Activated CD8-positive, alpha-beta memory T cell treated with anti-CD3 and anti-CD28 coated beads for 36 hours (primary cell): ENCODE measurements around the gene GRAMD1A. TPM values are rescaled to one million over a fixed set of nuclear protein-coding genes. Genes with fewer than 3 reads are reported as not detected.
"Not testable (repeated sequence)": the region's sequence is repeated elsewhere in the genome, so short reads cannot be mapped to it uniquely, and the experiment has no call there.

Experiments
- CTCF ChIA-PET: fragments of 350-600 bp; sonication (Branson Sonifier 250); formaldehyde crosslinking; loops from one replicate; lab custom pipeline; 2021; ENCODE audit warnings: antibody characterized with exemption; lab: Charles Lee
- POLR2A ChIA-PET: fragments of 350-600 bp; sonication (Branson Sonifier 250); formaldehyde crosslinking; loops from one replicate; lab custom pipeline; 2021; ENCODE audit warnings: antibody characterized with exemption; lab: Charles Lee
- total RNA-seq, 2 experiments: library from RNA; stranded (reverse); gene quantifications; one replicate each; pipeline ENCODE4 v1.2.3, GENCODE V29; 2021

GRAMD1A gene
- total RNA-seq, 2 experiments from 2014 or later, result 183 to 188 TPM

- CTCF ChIA-PET, result interaction anchor here (0.6 to 5.0 kb wide), 13 partner anchors 8 to 66 kb away, joined by 3 to 65 read pairs (median 4); partner anchors contain the start of genes GRAMD1A and ZNF792
- POLR2A ChIA-PET, result interaction anchor here (0.5 to 1.5 kb wide), 3 partner anchors 28 to 42 kb away, joined by 3 to 4 read pairs (median 4); partner anchors contain the start of gene GRAMD1A
Observed at GRCh38 chr19:34972163-34972705, 27.9 kb upstream of the GRAMD1A start.

DNA sequence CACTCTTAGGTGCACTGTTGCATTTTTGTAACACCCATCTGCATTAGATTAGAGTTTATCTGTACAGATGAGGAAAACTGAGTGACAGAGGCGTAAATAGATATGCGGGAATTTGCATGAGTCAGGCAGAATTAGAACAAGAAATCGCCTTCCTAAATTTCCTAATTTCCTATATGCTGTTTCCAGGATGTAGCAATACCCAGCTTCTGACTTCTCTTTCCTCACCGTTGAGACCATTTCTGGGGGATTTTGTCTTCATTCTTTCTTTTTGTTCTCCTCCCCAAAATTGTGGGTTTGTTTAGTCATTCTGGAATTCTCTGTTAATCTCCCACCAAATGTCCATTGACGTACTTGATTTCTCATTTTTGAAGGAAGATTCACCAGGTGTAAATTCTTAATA, 25.5 kb upstream of the GRAMD1A start:
- CTCF ChIA-PET, result interaction anchor here (1.0 to 5.0 kb wide), 5 partner anchors 21 to 70 kb away, joined by 3 to 65 read pairs (median 3); no protein-coding TSS in a partner anchor
- POLR2A ChIA-PET, result no interaction called here

DNA sequence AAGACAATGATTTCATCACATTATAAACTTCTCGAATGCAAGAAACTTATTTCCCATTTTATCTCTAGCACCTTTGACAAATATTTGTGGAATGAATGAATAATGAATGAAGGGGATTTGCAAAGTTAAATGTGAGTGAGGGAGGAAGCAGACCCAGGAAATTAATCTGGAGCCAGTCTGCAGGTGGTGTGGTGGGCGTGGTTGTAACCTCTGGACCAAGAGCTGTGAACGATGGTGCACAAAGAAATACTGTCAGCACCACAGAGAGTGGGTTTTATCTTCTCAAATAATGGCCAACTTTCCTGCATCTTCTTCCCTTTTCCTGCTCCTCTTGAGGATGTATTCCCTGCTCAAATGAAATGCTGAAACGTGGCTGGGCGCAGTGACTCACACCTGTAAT, 25.1 kb upstream of the GRAMD1A start:
- ChIA-PET POLR2A (no interaction called here), CTCF (interaction anchor here (1.0 to 5.0 kb wide), 4 partner anchors 21 to 53 kb away, joined by 3 to 65 read pairs (median 3); no protein-coding TSS in a partner anchor)

DNA sequence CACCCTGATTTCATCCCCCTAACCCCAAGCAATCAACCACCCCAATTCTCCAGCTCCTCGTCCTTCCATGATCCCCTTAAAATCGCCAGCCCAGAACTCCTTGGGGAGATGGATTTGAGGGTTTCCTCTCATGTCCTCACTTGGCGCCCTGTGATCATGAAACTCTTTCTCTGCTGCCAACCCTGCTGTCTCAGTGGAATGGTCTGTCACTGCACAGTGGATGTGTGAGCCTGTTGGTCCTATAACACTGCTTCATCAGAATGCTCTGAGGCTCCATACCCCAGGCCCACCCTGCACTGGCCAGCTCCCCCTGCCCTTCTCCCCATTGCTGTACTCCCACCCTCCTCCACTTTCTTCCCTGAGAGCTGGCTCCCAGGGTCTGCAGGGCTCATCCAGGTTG, 23.5 kb upstream of the GRAMD1A start:
- POLR2A ChIA-PET, result no interaction called here

DNA sequence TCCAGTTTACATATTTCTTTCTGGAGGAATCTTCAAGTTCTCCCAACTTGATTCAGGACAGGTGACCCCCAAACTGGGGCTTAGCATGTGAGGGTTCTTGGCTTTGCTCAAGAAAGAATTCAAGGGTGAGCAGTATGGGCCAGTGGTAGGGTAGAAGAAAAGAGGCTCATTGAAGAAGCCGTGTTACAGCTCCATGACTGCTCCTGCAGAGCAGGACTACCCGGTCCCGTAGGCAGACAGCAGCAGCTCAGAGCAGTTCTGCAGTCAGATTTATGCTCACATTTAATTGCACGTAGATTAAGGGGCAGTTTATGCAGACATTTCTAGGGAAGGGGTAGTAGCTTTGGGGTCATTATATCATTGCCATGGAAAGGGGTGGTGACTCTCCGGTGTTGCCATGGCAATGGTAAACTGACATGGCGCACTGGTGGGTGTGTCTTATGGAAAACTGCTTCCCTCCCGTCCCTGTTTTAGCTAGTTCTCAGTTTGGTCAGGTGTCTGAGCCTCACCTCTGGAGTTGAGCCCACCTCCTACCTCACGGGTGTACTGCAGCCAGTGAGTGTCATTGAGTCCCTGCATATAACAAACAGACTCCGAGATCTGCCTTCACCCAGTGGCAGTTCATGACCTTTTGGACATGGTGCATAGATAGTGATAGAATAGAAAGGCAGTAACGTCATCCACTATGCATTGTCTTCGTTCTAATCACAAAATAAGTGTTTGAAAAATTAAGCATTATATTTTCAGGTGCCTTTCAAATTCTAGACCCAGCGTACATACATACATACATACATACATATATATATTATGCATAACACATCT, 20.1 kb upstream of the GRAMD1A start:
- CTCF ChIA-PET, result interaction anchor here (1.1 kb wide), 1 partner anchor 64 kb away, joined by 3 read pairs; no protein-coding TSS in a partner anchor
- POLR2A ChIA-PET, result interaction anchor here (0.7 kb wide), 1 partner anchor 202 kb away, joined by 3 read pairs; no protein-coding TSS in a partner anchor

More for the DNA sequence above, 23.5 kb upstream of the GRAMD1A start:
- CTCF ChIA-PET, result interaction anchor here (0.9 to 1.2 kb wide), 4 partner anchors 9 to 72 kb away, joined by 3 read pairs; no protein-coding TSS in a partner anchor

DNA sequence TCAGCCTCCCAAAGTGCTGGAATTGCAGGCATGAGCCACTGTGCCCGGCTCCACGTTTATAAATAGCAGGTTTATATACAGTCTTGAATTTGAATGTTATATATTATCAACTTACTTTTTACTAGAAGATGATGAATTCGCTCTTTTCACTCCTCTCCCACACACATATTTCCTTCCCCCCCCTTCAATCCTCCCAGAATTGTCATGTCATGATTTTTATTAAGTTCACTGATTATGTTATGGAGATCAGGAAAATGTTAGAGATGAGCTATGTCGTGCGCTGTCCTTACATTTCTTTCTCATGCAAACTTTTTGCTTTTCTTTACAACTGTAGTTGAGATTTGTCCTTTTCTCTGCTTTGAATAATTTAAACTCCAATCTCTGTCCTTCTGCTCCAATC, 17.8 kb upstream of the GRAMD1A start:
- POLR2A ChIA-PET, result no interaction called here
- CTCF ChIA-PET, result no interaction called here

DNA sequence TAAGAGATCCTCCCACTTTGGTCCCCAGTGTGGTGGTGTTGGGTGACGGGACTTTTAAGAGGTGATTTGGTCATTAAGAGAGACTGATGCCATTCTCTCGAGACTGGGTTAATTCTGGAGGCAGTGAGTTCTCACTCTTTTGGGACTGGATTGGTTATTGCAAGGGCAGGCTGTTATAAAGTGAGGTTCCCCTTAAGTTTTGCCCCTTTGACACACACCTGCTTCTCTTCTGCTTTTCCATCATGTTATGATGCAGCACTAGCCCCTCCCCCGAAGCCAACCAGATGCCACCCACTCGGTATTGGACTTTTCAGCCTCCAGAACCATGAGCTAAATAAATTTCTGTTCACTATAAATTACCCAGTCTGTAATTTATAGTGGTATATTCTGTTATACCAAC, 16.3 kb upstream of the GRAMD1A start:
- POLR2A ChIA-PET, result interaction anchor here (0.7 kb wide), 1 partner anchor 28 kb away, joined by 3 read pairs; no protein-coding TSS in a partner anchor
- CTCF ChIA-PET, result interaction anchor here (0.7 to 1.0 kb wide), 2 partner anchors 11 to 12 kb away, joined by 3 to 4 read pairs; no protein-coding TSS in a partner anchor

DNA sequence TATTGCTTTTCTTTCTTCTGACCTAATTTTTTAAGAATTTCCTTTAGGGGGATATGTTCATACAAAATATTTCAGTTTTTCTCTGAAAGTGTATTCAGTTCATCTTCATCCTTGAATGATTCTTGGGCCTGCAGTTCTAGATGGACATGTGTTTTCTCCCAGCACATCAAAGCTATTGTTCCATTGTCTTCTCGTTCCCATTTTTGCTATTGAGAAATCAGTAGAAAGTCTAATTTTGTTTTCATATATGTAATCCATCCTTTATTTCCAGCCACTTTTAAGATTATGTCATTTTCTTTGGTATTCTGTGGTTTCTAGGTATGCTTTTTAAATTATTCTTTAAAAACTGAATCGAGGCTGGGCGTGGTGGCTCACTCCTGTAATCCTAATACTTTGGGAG, 15.8 kb upstream of the GRAMD1A start:
- CTCF ChIA-PET, result interaction anchor here (1.0 kb wide), 1 partner anchor 11 kb away, joined by 3 read pairs; no protein-coding TSS in a partner anchor

GRCh38 chr19:34985249-34986022, 14.7 kb upstream of the GRAMD1A start:
- ChIA-PET CTCF (interaction anchor here (0.8 to 1.2 kb wide), 3 partner anchors 9 to 27 kb away, joined by 3 to 5 read pairs (median 3); partner anchors contain the start of gene GRAMD1A), POLR2A (interaction anchor here (0.9 kb wide), 1 partner anchor 15 kb away, joined by 4 read pairs; the partner anchor contains the start of gene GRAMD1A)

More for the DNA sequence above, 15.8 kb upstream of the GRAMD1A start:
- POLR2A ChIA-PET, result interaction anchor here (0.6 to 0.7 kb wide), 2 partner anchors 28 to 684 kb away, joined by 3 to 4 read pairs; no protein-coding TSS in a partner anchor

- ChIA-PET CTCF (interaction anchor here (0.8 to 1.2 kb wide), 3 partner anchors 12 to 33 kb away, joined by 3 read pairs; partner anchors contain the start of gene GRAMD1A), POLR2A (no interaction called here)
Observed at GRCh38 chr19:34988119-34988518, 12.0 kb upstream of the GRAMD1A start.

GRCh38 chr19:34989298-34989697, 10.8 kb upstream of the GRAMD1A start:
- ChIA-PET POLR2A (interaction anchor here (1.3 kb wide), 1 partner anchor 12 kb away, joined by 6 read pairs; no protein-coding TSS in a partner anchor), CTCF (interaction anchor here (0.6 to 1.8 kb wide), 2 partner anchors 16 to 24 kb away, joined by 3 to 4 read pairs; no protein-coding TSS in a partner anchor)

- CTCF ChIA-PET, result interaction anchor here (1.3 to 1.8 kb wide), 2 partner anchors 18 to 23 kb away, joined by 4 to 6 read pairs; no protein-coding TSS in a partner anchor
Observed at GRCh38 chr19:34990578-34991192, 9.4 kb upstream of the GRAMD1A start.

DNA sequence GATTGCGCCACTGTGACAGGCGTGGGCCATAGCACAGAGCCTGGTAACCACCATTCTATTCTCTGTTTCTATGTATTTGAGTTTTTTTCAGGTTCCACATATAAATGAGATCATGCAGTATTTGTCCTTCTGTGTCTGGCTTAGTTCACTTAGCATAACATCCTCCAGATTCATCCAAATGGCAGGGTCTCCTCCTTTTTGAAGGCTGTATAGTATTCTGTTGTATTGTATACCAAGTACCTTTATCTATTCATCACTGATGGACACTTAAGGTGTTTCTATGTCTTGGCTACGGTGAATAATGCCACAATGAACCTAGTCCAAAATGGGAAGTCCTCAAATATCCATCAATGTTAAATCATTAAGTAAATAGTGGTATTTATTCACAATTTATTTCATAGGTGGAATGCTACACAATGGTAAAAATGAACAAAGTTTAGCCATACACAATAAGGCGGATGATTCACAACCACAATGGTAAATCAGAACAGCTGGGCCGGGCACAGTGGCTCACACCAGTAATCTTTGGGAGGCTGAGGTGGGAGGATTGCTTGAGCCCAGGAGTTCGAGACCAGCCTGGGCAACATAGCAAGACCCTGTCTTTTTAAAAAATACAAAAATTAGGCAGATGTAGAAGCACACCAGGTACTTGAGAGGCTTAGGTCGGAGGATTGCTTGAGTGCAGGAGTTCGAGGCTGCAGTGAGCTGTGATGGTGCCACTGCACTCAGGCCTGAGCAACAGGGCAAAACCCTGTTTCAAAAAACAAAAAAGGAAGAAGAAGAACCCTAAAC, 8.4 kb upstream of the GRAMD1A start:
- POLR2A ChIA-PET, result interaction anchor here (1.7 kb wide), 1 partner anchor 9 kb away, joined by 11 read pairs; the partner anchor contains the start of gene GRAMD1A
- CTCF ChIA-PET, result interaction anchor here (0.9 kb wide), 1 partner anchor 10 kb away, joined by 3 read pairs; no protein-coding TSS in a partner anchor

More at GRCh38 chr19:34990578-34991192, 9.4 kb upstream of the GRAMD1A start:
- POLR2A ChIA-PET, result interaction anchor here (1.7 kb wide), 1 partner anchor 10 kb away, joined by 11 read pairs; the partner anchor contains the start of gene GRAMD1A

DNA sequence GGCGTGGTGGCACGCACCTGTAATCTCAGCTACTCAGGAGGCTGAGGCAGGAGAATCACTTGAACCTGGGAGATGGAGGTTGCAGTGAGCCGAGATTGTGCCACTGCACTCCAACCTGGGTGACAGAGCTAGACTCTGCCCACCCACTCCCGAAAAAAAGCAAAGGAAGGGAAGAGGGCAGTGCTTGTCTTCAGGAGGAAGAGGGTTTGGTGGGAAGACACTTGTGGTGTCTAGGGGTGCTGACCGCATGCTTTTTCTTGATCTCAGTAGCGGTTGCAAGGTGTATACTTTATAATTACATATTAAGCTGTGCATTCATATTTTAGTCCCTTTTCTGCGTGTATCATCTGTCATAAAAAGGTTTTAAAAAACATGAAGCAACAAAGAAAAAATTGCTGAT, 7.5 kb upstream of the GRAMD1A start:
- POLR2A ChIA-PET, result not testable (repeated sequence)
- CTCF ChIA-PET, result interaction anchor here (0.9 kb wide), 2 partner anchors 9 to 11 kb away, joined by 3 read pairs; no protein-coding TSS in a partner anchor

DNA sequence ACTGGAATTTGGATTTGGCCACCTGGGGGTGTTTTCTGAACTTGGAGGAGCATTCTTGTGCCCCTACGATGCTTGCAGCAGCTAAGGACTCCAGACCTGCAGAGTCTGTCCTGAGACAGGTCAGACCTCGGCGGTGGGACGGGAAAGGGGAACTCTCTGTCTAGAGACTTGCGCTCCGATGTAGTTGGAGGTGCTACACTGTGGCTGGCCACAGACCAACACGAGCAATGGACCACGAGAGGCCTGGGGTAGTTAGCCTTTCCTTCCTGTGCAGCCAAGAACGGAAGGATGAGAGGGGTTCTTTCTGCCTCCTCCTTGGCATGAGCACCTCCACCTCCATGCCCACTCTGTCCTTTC, 5.9 kb upstream of the GRAMD1A start:
- POLR2A ChIA-PET, result no interaction called here
- CTCF ChIA-PET, result no interaction called here

GRCh38 chr19:34994643-34995541, 5.2 kb upstream of the GRAMD1A start:
- CTCF ChIA-PET, result interaction anchor here (0.6 to 2.2 kb wide), 6 partner anchors 16 to 146 kb away, joined by 3 to 9 read pairs (median 4); no protein-coding TSS in a partner anchor

More at GRCh38 chr19:34994643-34995541, 5.2 kb upstream of the GRAMD1A start:
- POLR2A ChIA-PET, result interaction anchor here (0.6 kb wide), 1 partner anchor 256 kb away, joined by 6 read pairs; no protein-coding TSS in a partner anchor
